Activated T-cell treated with anti-CD3 and anti-CD28 coated beads for 1 hour (primary cell): ENCODE results near the gene PRM1.

Experiments
- DNase-seq: peaks from one replicate; pipeline ENCODE4 v3.0.0-alpha.2; 2020; ENCODE audit warnings: low read depth

The PRM1 gene, protein sequence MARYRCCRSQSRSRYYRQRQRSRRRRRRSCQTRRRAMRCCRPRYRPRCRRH

DNA sequence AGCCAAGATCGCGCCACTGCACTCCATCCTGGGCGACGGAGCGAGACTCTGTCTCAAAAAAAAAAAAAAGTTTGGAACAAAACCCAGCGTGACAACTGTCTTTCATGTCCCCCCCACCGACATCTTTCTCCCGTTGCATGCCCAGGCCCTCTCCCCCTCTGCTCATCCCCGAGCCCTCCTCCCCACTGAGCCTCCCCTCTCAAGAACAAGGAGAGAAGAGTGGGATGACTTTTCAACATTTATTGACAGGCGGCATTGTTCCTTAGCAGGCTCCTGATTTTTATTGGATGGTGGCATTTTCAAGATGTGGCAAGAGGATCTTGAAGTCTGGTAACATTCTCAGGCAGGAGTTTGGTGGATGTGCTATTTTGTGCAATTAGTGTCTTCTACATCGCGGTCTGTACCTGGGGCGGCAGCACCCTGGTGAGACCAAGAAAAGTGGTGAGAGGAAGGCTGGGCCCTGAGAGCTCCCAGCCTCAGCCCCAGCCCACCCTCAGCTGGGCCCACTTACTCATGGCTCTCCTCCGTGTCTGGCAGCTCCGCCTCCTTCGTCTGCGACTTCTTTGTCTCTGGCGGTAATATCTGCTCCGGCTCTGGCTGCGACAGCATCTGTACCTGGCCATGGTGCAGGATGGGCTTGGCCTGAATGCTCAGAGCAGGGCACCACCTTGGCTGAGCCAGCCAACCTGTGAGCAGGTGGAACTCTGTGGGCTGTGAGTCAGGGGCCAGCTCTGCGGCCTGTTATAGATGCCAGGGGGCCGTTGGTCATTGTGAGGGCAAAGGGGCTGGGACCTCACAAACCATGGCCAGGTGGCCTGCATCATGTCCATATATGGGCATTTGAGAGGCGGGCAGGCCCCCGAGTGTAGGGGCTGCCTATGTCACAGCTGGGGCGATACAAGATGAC lies at the start of gene PRM1:
Gene PRM1, minus strand, starts transcription at position 715 of the 907 bp plus-strand sequence. Its CDS starts 92 bp downstream, at position 623.
- DNase-seq = no peak

DNA sequence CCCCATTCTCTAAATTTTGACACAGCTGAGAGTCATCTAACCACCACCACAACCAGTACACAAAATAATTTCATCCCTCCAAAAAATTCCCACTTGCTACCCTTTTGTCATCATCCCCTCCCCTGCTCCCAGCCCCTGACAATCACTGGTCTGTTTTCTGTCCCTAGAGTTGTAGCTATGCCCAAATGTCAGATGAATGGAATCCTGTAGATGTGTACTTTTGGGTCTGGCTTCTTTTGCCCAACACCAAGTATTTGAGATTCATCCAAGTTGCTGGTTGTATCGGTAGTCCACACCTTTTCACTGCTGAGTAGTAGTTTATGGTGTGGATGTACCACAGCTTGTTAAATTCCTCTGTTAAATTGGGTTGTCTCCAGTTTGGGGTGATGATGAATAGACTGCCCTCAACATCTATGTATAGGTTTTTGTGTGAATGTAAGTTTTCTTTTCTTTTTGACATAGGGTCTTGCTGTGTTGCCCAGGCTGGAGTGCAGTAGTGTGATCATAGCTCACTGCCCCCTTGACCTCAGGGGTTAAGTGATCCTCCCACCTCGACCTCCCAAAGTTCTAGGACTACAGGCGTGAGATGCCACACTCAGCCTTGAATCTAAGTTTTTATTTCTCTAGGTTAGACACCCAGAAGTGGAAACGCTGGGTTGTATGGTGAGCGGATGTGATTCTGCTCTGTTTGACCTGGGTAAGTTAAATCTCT lies 49.6 kb upstream of the PRM1 start:
- DNase-seq = no peak

DNA sequence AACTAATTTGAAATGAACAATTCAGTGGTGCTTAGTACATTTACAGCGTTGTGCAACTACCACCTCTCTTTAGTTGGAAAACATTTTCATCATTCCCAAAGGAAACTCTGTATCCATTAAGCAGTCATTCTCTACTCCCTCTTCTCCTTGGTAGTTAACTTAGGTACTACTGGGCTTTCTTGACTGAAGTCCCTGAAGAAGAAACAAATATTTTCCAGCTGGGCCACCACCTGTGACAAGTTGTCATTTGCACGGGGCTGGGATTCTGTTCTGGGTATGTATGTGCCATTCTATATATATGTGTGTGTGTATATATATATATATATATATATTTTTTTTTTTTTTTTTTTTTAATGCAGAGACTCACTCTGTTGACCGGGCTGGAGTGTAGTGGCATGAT lies 48.8 kb upstream of the PRM1 start:
- no peak for DNase-seq

DNA sequence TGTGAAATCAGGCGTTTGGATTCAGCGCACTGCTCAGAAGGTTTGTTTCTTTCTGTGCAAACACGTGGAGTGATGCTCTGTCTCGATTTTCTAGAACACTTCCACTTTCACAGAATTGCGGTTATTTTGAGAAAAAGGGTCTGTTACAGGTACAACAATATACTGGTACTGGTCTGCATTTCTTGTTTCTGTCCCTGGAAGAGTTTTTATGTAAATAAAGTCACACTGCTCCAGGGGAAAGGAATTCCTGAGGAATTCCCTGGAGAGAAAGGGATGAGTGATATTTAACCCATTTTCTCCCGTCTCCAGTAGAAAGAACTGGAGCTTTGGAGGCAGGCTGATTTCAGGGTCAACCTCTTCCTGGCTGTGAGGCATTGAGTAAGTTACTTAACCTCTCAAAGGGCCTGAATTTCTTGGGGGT lies 48.0 kb upstream of the PRM1 start:
- no peak for DNase-seq

DNA sequence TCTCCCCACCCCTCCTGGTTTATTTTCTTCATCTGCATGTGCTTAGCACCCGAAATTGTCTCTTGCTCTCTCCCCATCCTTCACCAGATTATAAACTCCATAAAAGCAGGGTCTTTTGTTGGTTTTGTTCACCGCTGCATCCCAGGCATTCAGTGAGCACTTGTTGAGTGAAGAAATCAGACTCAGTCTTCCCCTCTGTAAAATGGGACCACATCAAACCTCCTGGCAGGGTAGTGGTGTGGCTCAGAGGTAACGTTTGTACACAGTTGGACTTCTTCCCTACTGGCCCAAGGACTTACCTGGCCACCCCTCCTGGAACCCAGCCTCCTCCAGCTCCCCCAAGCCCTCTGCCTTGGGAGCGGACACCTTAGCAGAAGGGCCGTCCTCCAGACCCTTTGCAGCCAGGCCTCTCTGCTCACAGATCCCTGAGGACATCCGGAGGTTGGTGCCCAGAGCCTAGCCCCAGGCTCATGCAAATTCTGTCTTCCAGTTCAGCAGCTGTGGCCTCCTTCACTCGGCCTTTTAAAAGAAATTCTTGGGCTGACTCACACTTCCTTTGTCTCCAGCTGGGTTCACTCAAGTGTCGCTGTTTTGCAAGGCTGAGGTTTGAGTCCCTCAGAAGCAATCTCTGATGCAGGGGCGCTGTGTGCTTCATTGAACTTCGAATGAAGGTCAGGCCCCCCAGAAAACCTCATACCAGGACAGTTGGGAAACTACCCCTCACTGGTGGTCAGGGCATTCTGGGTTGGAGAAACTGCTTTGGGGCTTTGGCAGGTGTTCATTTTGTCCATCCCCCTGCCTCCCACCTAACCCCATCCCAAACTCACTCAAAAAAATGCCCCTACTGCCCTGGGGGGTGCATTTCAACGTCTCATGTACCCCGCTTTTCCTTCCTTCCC lies 47.3 kb upstream of the PRM1 start:
- peak; percentile 26 for DNase-seq

DNA sequence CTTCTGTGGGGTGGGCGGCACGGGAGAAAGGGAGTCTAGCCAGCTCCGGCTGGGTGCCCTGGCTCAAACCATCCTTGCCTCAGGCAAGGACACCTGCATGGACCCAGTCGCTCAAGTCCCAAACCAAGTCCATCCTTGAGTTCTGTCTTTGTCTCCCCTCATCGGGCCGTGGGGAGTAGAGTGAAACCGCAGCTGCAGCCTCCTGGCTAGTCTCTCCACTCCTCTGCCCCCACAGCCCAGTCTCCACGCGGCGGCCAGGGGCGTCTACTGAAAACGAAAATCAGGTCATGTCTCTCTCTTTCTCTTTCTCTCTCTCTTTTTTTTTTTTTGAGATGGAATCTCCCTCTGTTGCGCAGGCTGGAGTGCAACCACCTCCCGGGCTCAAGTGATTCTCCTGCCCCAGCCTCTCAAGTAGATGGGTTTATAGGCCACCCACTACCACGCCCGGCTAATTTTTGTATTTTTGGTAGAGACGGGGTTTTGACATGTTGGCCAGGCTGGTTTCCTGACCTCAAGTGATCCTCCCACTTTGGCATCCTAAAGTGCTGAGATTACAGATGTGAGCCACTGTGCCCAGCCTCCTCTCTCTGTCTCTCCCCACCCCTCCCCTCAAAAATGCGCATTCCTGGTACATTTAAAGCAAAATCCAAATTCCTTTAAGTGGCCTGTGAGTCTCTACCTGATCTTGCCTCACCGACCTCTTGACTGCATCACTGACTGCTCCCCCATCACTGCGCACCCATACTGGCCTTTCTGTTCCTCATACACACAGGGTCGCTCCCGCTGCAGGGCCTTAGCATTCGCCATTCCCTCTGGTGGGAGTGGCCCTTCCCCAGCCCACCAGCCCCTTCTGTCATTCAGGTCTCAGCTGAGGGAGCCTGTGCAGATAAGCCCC lies 46.4 kb upstream of the PRM1 start:
- no peak for DNase-seq

DNA sequence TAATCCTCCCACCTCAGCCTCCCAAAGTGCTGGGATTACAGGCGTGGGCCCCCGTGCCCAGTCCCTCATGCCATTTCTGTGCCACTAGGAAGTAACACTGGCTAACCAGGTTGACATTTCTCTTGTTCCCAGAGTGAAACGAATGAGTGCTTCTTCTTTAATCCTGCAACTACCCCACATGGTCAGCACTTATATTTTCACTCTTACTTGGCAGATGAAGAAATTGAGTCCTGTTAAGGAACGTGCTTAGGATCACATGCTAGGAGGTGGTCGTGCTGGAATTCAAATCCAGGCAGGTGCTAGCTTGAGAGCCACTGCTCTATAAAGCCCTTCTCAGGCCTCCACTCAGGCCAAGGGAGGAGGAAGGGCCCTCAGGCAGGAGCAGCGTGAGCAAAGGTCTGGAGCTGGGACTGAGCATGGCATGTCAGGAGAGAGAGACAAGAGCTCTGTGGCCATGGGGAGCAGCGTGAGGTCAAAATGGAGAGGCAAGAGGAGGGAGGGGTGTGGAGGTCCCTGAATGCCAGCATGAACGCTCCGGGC lies 45.7 kb upstream of the PRM1 start:
- no peak for DNase-seq

DNA sequence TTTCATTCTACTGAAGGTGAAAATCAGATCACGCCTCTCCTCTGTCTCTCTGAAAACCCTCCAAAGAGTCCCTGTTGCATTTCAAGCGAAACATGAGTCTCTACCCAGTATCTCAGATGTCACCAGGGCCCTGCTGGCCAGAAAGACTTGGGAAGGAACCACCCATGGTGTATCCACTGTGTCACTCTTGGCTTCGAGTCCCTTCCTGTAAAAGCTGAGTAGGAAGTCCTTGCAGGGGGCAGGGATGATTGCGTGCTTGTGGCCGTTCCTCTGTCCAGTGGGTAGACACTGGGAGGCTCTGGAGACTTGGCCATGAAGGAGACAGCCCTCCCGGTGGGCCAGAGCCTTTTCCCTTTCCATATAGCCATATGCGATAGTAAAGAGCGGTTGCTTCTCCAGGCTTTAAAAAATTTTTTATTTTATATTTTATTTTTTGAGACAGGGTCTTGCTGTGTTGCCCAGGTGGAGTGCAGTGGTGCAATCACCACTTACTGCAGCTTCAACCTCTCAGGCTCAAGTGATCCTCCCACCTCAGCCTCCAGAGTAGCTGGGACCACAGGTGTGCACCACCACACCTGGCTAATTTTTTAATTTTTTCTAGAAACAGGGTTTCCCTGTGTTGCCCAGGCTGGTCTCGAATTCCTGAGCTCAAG lies 45.1 kb upstream of the PRM1 start:
- DNase-seq = no peak

DNA sequence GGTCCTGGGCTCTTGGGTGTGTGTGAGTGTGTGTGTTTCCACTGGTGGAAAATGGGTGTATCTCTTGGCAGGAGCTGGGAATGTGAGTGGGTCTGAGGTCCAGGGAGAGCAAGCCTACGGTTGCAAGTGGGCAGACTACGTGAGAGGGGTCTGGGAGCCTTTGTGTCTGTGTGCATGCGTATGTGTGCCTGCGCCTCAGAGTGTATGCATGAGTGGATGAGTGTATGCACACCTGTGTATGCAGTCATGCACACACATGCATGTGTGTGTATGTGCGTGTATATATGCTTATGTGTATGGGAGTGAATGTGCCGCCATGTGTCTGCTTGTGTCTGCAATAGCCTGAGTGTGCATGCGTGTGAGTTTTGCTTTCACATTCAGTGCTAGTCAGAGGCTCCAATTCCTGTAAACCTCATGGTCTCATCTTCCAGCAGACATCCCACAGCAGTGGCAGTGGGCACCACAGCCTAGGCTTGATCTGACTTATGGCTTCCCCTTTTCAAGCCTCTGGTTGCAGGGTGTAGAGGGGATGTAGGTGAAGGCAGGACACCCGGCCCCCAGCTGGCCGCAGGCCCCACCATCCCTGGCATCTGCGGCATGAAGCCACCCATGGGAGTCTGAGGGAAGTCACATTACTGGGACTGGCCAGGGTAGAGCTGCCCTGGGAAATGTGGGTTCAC lies 44.4 kb upstream of the PRM1 start:
- no peak for DNase-seq

DNA sequence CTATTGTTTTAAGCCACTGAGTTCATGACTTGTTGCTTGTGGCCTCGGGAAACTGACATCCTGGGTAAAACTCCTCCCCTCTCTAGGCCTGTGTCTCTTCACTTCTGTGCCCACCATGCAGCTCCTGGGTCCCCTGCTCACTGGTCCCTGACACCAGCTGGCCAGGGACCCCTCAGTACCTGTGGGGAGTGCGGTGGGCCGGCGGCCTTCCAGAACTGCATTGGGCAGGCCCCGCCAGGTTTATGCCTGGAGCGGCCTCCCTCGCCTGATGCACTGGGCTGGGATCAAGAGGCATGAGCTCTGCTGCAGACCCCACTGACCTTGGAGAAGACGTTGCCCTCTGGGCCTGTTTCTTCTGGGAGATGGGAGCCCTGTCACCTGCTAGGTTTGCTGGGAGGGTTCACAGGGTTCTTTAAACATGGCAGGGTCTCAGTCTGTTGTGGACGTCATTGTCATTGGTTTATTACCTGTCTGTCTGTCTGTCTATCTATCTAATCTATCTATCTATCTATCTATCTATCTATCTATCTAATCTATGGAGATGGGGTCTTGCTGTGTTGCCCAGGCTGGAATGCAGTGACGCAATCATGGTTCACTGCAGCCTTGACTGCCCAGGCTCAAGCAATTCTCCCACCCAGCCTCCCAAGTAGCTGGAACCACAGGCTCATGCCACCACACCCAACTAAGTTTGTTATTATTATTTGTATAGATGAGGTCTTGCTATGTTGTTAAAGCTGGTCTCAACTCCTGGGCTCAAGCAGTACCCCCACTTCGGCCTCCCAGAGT lies 42.6 kb upstream of the PRM1 start:
- no peak for DNase-seq

DNA sequence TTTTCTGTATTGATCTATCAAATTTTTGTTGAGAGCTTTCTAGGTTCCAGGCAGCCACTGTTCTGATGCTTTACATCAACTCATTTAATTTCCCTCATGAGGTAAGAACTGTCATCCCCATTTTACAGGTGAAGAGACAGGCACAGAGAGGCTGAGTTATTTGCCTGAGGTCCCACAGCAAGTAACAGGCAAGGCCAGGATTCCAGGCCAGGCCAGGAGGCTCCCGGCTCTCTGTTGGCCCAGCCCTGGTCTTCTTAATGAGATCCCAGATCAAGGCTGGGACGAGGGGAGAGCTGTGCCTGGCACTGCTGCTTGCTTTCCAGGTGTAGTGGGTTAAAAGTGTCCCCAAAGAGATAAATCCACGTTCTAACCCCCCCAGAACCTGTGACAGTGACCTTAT lies 41.7 kb upstream of the PRM1 start:
- no peak for DNase-seq

DNA sequence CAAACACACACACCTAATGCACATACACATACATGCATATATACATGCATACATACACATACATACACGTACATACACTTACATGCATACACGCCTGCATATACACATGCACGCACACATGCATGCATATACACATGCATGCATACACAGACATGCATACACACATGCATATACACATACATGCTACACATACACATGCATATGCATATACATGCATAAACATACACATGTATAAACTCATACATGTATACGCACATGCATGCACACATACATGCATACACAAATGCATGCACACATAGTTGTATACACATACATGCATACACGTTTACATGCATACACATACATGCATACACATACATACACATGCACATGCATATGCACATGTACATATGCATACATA lies 40.5 kb upstream of the PRM1 start:
- DNase-seq = no peak

DNA sequence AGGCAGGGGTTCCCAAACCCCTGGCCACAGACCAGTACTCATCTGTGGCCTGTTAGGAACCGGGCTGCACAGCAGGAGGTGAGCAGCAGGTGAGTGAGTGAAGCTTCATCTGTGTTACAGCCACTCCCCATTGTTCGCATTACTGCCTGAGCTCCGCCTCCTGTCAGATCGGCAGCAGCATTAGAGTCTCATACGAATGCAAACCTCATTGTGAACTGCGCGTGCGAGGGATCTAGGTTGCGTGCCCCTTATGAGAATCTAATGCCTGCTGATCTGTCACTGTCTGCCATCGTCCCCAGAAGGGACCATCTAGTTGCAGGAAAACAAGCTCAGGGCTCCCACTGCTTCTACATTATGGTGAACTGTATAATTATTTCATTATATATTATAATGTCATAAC lies 39.0 kb upstream of the PRM1 start:
- no peak for DNase-seq

DNA sequence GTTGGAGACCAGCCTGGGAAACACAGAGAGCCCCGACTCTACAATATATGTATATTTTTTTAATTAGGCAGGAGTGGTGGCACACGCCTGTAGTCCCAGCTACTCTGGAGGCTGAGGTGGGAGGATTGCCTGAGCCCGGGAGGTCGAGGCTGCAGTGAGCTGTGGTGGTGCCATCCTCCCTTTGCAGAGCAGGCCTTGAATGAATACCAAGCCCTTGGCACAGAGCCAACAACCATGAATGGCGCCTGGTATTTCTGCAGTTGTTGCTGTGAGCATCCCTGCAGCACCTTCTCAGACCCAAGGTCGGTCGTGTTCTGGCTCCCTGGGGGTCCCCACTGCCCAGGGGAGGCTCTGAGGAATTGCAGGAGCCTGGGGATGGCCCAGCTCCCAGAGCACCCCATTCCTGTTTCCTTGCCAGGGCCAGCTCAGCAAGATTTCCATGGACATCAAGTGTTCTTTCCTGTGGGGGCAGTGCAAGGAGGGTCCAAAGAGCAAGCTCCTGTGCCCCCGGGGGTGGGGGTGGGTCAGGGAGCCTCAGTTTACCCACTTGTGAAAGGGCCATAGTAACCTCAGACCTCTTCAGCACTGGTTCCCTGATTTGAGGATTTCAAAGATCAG lies 38.5 kb upstream of the PRM1 start:
- DNase-seq = no peak

DNA sequence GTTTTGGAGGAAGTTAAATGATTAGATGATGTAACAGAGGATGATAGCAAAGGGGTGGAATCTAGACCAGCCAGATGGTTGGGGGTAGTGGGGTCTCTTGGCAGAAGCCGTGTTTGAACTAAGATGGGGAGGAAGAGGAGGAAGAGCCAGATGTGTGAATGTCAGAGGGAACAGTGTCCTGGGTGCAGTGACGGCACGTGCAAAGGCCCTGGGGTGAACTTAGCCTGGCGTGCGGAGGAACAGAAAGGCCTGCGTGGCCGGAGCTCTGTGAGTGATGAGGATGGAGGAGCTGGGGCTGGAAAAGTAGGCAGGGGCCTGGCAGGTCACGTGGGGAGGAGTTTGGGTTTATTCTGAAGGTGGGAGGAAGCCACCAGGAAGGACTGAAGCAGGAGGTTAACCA lies 37.7 kb upstream of the PRM1 start:
- DNase-seq = no peak

DNA sequence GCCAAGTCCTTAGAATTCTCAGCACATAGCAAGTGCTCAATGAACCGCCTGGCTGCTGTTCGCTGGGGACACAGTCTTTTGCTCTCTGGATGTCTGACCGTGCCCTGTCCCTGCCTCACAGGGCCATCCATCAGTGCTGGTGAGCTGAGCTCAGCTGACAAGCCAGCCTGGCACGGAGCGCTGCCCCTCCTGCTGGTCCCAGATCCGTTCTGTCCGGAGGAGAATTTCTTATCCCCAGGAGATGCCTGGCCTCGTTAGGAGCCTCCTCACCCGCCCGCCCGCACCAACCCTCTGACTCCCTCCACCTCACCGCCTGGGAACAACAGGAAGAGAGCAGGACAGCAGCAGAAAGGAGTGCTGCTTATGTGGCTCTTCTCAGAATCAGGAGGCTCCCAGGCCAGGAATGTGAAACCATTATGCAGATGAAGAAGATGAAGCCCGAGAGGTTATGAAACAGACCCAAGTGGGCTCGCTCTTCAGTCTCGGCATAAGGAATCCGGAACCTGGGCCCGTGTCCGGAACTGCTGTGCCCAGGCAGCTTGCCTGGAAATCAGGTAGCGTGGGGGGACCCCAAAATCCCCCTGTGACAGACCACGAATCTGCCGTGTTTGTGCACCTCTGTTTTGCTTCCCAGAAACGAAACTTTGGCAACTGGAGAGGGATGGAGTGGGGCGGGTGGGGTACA lies 35.3 kb upstream of the PRM1 start:
- DNase-seq = no peak

DNA sequence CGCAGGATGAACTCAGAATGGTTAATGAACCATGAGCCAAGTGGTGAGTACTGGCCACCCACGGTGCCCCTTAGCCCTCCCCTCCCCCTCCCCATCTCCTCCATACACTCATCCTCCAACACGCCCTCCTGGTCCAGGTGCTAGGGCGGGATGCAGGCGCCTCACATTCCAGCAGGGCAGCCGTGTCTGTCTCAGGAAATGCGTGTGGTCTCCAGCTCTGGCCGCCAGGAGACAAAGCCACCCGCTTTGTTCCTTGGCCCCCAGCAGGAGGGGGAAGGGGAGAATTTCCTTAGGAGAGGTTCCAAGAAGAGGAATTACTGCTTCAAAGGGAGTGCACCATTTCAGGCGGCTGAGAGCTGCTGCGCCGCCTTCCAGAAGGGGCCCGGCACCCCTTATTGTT lies 34.4 kb upstream of the PRM1 start:
- DNase-seq = no peak

DNA sequence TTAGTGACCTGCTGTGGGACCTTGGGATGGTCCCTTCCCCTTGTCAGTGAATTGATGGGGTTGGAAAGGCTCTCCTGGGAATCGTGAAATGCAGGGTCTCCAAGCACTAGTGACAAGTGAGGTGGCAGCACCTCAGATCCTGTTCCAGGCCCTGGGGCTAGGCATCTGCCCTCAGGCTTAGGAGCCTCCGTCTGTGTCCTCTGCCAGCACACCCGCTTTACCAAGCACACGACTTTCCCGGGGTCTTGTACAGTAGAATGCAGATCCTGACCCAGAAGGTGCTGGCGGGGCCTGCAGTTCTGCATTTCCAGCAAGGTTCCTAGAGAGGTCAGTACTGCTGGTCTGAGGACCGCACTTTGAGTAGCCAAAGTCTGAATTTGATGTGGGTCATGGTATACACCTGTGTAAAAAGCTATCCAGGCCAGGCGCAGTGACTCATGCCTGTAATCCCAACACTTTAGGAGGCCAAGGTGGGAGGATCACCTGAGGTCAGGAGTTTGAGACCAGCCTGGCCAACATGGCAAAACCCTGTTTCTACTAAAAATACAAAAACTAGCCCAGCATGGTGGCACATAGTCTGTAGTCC lies 33.3 kb upstream of the PRM1 start:
- DNase-seq = no peak
